Measurements from ENCODE around the gene CNGB1.
"Not testable (repeated sequence)": the region's sequence is repeated elsewhere in the genome, so short reads cannot be mapped to it uniquely, and the experiment has no call there.

CNGB1 gene

DNA sequence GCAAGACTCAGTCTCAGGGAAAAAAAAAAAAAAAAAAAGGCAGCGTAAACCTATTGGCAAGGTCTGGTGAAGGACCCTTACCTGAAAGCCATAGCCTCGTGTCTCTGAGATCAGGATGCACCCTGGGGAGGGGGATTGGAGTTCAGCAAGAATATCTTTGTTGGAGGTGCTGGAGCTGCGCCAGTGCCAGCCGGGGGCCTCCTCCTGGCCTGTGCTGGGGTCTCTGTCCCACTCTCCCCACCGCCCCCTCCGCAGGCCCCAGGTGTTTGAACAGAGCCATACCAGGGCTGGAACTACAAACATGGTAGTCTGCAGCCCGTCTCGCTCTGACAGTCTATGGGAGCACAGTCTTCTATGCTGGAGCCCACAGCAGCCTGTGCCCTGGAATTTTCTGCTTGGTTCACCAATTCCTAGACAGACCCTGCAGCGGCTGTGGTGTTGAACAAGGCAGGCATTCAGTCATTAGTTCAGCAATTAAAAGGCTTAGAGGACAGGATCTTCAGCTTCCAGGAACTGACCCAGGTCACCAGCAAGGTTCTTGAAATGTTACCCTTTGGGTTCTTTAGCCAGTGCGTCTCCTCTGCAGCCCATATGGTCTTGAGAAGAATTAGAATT, 126.4 kb downstream of the CNGB1 start:
- Histone ChIP-seq H3K36me3 (ENCODE audit: insufficient read depth, low read length) (no peaks in the 10 kb centered on the region), H3K9me3 (ENCODE audit: control insufficient read depth, insufficient read depth, low read length) (no peaks in the 10 kb centered on the region), H3K9ac (ENCODE audit: low read depth, low read length) (no peak overlapping the region), H3K4me1 (ENCODE audit: insufficient read depth, low read length) (peaks cover 23% of the 10 kb centered on the region)

DNA sequence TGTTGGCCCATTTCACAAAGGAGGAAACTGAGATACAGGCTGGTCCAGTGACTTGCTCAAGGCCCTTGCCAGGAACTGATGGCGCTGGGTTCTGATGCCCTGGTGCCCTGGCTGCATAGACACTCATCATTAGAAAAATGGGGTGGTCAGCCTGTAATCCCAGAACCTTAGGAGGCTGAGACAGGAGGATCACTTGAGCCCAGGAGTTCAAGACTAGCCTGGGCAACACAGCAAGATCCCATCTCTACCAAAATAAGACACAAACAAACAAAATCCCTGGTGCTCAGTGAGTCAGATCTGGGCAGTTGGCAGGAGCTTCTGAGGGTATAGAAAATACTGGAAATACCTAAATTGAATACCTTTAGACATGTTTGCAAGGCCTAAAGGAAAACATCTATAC, 127.5 kb downstream of the CNGB1 start:
- Histone ChIP-seq H3K36me3 (ENCODE audit: insufficient read depth, low read length) (no peaks in the 10 kb centered on the region), H3K4me1 (ENCODE audit: insufficient read depth, low read length) (peaks cover 27% of the 10 kb centered on the region), H3K9ac (ENCODE audit: low read depth, low read length) (no peak overlapping the region), H3K9me3 (ENCODE audit: control insufficient read depth, insufficient read depth, low read length) (no peaks in the 10 kb centered on the region)

- no peaks in the 10 kb centered on the region for H3K36me3 ChIP-seq (ENCODE audit: insufficient read depth, low read length)
- no peak overlapping the region for H3K9ac ChIP-seq (ENCODE audit: low read depth, low read length)
- H3K4me1 ChIP-seq (ENCODE audit: insufficient read depth, low read length), result peaks cover 33% of the 10 kb centered on the region
- H3K9me3 ChIP-seq (ENCODE audit: control insufficient read depth, insufficient read depth, low read length), result no peaks in the 10 kb centered on the region
Measured at GRCh38 chr16:57842601-57843000, 128.3 kb downstream of the CNGB1 start.

DNA sequence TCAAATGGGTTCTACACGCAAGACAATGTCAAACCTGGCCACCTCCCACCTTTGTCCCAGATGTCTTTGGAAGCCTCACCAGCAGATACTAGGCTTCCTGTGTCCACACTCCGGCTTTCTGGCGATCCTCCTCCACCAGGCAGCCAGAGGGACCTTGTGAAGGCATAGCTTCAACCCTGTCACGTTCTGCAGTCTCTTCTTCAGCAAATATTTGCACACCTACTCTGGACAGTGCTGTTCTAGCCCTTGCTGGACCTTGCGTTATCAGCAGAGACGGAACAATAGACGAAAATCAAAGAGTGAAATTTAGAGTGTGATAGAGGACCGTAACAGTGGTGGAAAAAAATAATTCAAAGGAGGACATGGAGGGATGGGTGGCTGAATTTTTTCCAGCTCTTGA, 130.1 kb downstream of the CNGB1 start:
- Histone ChIP-seq H3K9me3 (ENCODE audit: control insufficient read depth, insufficient read depth, low read length) (no peaks in the 10 kb centered on the region), H3K9ac (ENCODE audit: low read depth, low read length) (no peak overlapping the region), H3K4me1 (ENCODE audit: insufficient read depth, low read length) (peaks cover 26% of the 10 kb centered on the region)

DNA sequence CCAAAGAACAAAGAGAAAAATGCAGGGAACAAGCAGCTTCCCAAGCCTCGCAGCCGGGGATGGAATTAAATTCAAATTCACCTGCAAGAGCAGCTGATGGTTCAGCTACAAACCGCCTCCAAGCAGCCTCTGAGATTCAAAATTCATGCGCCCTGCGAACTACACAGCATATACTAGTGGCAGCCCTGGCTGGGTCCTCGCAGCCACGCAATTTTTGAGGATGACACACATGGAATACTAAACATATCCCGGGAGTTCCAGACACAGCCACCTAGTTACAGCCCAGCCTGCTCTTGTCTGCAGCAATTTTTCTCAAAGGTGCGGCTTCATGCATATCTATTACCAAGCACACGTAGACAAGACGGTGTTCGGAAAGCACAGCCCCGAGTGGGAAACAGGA, 132.8 kb downstream of the CNGB1 start:
- H3K4me1 ChIP-seq (ENCODE audit: insufficient read depth, low read length), result peaks cover 28% of the 10 kb centered on the region
- H3K36me3 ChIP-seq (ENCODE audit: insufficient read depth, low read length), result no peaks in the 10 kb centered on the region
- H3K9me3 ChIP-seq (ENCODE audit: control insufficient read depth, insufficient read depth, low read length), result no peaks in the 10 kb centered on the region
- no peak overlapping the region for H3K9ac ChIP-seq (ENCODE audit: low read depth, low read length)

More for the DNA sequence above, 130.1 kb downstream of the CNGB1 start:
- H3K36me3 ChIP-seq (ENCODE audit: insufficient read depth, low read length), result no peaks in the 10 kb centered on the region

- no peaks in the 10 kb centered on the region for H3K9me3 ChIP-seq (ENCODE audit: control insufficient read depth, insufficient read depth, low read length)
- peaks cover 27% of the 10 kb centered on the region for H3K4me1 ChIP-seq (ENCODE audit: insufficient read depth, low read length)
- H3K36me3 ChIP-seq (ENCODE audit: insufficient read depth, low read length), result no peaks in the 10 kb centered on the region
- H3K9ac ChIP-seq (ENCODE audit: low read depth, low read length), result no peak overlapping the region
Measured at GRCh38 chr16:57837305-57838125, 133.4 kb downstream of the CNGB1 start.

GRCh38 chr16:57835439-57835838, 135.5 kb downstream of the CNGB1 start:
- not testable (repeated sequence) for H3K9ac ChIP-seq (ENCODE audit: low read depth, low read length); H3K9me3 ChIP-seq (ENCODE audit: control insufficient read depth, insufficient read depth, low read length); H3K36me3 ChIP-seq (ENCODE audit: insufficient read depth, low read length)
- peaks cover 19% of the 10 kb centered on the region for H3K4me1 ChIP-seq (ENCODE audit: insufficient read depth, low read length)

DNA sequence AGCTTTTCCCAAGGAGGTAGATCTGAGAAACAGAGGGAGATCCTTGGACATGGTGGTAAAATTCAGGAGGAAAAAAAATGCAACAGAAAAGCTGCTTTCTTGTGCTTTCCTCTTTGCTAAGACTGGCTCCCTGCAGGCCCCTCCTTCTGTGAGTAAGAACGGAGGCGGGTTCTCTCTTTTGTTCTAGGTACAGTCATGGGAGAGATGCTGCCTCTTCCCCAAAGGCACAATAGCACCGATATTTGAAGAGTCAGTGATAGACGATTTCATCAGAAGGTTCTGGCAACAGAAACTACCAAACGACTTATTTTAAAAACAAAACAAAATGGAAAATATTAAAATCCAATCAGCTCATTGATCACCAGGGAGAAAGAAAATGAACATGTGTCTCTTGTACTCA, 136.0 kb downstream of the CNGB1 start:
- H3K9me3 ChIP-seq (ENCODE audit: control insufficient read depth, insufficient read depth, low read length), result no peaks in the 10 kb centered on the region
- peaks cover 19% of the 10 kb centered on the region for H3K4me1 ChIP-seq (ENCODE audit: insufficient read depth, low read length)
- H3K36me3 ChIP-seq (ENCODE audit: insufficient read depth, low read length), result no peaks in the 10 kb centered on the region
- H3K9ac ChIP-seq (ENCODE audit: low read depth, low read length), result no peak overlapping the region
